SIG-M5 treated with dmso at 0.1 percent for 504 hours (cell line): Measurements from ENCODE around the gene ACVR2A.
A peak's percentile ranks its signal among the peaks of the same experiment; 100 is the strongest.

Experiments
- DNase-seq: peaks from one replicate; lab custom pipeline; 2025; ENCODE audit not compliant: unreplicated experiment; lab: John Stamatoyannopoulos, UW

ACVR2A gene

DNA sequence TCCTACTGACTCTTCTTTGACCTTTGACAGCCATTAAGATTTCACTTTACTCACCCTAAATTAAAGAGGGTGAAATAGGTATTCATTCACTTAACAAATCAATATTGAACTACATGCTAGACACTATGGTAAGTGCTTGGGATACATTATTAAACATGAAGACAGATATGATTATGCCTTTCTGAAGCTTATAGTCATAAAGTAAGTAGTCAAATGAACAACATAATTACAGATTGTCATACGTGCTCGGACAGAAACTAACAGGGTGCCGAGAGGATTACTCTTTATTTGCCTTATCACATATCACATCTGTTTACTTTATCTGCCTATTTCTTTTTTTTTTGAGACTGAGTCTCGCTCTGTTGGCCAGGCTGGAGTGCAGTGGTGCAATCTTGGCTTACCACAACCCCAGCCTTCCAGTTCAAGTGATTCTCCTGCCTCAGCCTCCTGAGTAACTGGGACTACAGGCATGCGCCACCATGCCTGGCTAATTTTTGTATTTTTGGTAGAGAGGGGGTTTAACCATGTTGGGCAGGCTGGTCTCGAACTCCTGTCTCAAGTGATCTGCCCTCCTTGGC, 9.8 kb downstream of the ACVR2A start:
- DNase-seq = no peak

DNA sequence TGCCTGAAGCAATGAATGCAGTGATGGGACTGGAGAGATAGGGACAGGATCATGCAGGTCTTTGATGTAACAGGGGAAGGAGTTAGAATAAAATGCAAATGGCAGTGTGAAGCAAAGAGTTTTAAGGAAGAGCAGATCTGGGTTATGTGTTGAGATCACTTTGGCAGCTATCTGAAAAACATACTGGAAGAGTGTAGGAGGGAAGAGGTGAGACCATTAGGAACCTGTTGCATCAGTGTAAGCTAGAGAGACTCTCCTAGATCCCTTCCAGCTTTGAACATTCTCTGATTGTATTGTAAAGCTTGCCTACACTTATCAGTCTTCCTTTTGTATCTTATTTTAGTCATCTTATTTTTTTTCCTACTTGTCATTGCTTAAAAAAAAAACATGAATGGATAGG, 10.5 kb downstream of the ACVR2A start:
- DNase-seq = no peak

DNA sequence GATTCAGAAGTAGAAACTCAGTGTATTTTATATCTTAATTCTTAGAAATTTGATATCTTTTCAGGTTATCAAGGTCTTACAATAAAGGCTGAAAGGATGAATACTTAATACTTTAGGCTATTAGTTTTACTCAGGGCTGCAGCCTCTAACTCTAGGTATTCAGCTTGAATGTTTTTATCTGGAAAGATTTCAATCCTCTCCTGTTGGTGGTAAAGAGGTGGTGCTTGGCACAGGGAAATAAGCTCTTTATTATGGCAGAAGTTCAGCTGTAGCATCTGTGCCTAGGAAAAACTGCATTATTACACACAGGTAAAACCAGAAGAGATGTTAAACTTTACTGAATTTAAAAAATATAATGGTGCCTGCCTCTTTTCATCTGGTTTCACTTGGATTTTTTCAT, 11.1 kb downstream of the ACVR2A start:
- DNase-seq = no peak

DNA sequence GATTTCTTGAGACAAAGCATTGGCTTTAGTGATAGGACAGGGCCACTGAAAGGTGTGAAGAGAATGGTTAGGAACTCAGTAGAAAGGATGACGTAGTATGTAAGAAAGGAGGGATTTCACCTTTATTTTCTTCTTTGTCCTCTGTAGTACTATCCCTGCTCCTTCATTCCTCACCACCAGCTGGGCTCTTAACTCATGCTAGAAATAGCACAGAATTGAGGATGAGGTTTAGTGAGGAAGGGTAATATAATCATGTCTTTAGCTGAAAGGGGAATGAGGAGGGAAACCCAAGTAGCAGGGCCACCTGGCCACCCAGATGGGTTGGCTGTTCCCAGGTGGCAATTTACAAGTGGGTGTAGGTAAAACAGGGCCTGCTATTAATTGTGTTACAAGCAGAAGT, 15.2 kb downstream of the ACVR2A start:
- no peak for DNase-seq

- DNase-seq = no peak
Observed at GRCh38 chr2:147862859-147863516, 18.2 kb downstream of the ACVR2A start.

- DNase-seq = no peak
Observed at GRCh38 chr2:147863835-147864234, 19.0 kb downstream of the ACVR2A start.

DNA sequence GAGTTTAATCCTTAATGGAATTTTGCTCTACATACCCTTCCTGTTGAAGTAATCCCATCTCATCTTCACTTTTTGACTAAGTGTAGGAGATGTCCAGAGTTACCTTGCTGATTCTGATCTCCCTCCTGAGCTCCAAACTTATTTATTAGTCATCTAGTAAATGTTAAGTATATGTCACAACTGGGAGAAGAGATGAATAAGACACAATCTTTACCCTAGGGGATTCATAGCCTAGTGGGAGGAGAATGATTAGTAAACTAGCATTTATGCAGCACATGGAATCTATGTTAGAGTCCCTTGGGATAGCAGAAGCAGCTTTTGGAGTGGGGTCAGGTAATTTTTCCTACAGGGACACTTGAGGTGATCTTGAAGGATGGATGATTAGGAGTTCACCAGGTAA, 20.7 kb downstream of the ACVR2A start:
- DNase-seq = no peak

GRCh38 chr2:147867050-147867449, 22.2 kb downstream of the ACVR2A start:
- peak; percentile 66 for DNase-seq

DNA sequence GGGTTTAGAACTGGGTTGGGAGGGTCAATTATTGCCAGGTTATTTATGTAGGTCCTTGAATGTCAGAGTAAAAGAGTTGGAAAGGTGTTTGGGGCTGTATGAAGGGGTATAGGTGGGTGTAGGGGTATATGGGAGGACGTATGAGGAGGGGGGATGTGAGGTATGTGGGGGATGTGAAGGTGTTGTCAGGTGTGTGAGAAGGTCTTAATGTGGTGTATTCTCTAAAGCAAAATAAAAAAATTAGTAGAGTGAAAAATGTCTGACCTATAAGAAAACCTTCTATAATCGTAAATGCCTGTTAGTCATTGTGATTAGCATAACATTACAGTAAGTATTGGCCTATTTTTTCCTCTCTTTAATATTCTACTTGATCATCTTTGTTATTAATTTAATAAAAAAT, 25.1 kb downstream of the ACVR2A start:
- no peak for DNase-seq

DNA sequence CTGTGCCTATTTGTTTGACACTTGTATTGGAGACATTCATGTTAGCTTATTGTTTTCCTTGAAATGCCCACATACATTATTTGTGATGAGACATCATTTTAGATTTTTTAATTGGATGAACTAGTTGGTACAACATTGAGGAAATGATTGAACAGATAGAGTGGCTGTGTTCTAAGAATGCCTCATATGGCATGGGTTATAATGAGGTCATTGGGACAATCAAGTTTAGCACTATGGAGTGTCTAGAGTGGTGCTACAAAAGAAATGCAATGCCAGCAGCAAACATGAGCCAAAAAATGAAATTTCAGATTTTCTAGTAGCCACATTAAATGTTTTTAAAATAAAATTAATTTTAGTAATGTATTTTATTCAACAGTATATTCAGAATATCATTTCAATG, 28.1 kb downstream of the ACVR2A start:
- DNase-seq = no peak

GRCh38 chr2:147873859-147874483, 29.1 kb downstream of the ACVR2A start:
- DNase-seq = no peak

GRCh38 chr2:147879846-147880245, 35.0 kb downstream of the ACVR2A start:
- no peak for DNase-seq

DNA sequence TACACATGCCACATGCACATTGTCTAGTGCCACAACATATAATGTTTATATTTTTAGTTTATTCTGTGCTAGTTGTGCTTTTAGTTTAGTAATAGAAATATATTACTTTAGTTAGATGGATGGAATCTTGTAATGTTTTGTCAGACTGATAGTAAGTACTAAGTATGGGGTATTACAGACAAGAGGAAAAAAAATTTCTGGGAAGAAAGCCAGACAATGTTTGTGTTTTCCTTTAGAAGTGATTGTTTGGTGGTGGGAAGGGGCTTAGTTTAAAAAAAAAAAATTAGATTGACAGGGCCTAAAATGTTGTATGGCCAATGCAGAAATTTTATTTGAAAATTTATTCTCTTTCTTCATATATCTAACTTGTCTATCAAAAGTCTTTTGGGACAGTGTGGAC, 37.8 kb downstream of the ACVR2A start:
- no peak for DNase-seq

DNA sequence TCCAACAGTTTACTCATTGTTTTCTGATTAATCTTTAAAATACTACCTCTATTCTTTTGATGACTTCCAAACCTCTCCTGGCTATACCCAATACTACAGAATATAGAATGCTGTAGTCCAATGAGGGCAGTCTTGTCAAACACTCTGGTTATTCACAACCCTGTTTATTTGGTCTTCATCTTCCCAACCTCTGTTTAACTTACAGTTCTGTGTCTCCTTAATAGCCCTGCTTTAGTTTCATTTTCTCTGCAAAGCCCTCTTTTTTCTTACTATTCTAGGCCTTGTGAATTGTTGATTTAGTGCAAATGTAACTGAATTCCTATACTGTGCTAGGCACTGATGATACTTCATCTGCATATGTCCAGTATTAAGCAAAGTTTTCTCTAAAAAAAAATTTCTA, 40.0 kb downstream of the ACVR2A start:
- DNase-seq = no peak

DNA sequence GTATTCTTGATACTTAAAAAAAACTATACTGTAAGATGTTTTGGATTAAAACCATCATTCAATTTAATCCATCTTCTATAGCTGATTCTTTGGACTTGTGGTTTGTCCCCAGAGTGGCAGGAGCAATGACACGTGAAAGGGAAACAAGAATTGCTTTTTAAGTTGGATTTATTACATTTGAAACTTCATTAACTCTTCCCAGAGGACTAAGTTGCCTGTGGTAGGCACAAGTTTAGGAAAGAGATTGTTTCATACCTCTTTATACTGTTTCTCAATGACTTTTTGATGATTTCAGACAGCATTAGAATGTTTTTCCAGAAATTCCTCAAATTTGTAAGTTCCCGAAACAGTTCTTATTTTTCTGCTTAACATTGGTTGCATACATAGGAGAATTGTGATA, 41.3 kb downstream of the ACVR2A start:
- DNase-seq = no peak

GRCh38 chr2:147888680-147889079, 43.9 kb downstream of the ACVR2A start:
- no peak for DNase-seq

GRCh38 chr2:147904051-147904450, 59.2 kb downstream of the ACVR2A start:
- no peak for DNase-seq

- DNase-seq = no peak
Observed at GRCh38 chr2:147909178-147909577, 64.3 kb downstream of the ACVR2A start.

DNA sequence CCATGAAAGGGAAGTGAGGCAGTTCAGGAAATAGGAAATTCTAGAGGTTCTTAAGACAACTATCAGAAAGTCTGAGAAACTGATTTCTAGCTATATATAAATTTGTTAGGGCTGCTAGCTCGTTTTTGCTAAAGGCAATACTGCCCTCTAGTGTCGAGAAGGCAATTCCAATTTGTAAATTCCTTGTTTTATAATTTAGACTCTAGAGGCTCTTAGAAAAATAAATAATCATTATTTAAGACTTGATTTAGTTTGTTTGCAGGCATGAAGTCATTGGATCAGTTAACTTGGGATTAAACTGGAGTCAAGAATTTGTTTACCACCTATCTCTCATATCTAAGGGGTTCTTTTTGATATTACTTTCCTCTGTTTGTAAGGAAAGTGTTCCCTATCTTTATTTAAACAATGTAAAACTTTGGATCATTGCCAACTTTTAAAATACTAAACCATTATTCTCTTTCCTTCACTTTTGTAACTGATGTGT, 66.2 kb downstream of the ACVR2A start:
- peak; percentile 50 for DNase-seq

GRCh38 chr2:147913701-147914480, 69.1 kb downstream of the ACVR2A start:
- DNase-seq = peak; percentile 9

DNA sequence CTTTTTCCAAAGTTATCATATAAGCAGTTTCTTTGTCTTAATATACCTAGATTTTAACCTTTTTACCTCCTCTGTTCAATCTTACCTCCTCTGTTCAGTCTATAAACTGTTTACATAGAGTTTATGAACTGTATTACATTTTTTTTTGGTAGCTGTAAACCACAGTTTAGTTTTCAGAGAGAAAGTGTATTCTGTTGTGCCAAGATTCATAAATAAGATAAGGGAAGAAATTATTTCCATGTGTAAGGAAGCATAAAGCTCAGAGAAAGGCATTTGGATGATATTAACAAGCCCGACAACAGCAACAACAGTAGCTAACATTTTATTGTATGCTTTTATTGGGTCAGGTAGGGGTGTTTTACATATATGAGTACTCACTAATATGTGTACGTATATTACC, 71.2 kb downstream of the ACVR2A start:
- no peak for DNase-seq

GRCh38 chr2:147916723-147917122, 71.9 kb downstream of the ACVR2A start:
- DNase-seq = no peak
